ENCODE measurements around the gene CLCN2. TPM values are rescaled to one million over a fixed set of nuclear protein-coding genes. Genes with fewer than 3 reads are reported as not detected.

The CLCN2 gene
- total RNA-seq, 4 donors from 2014 or later: 1.8 to 3.4 (median 2.7) TPM

DNA sequence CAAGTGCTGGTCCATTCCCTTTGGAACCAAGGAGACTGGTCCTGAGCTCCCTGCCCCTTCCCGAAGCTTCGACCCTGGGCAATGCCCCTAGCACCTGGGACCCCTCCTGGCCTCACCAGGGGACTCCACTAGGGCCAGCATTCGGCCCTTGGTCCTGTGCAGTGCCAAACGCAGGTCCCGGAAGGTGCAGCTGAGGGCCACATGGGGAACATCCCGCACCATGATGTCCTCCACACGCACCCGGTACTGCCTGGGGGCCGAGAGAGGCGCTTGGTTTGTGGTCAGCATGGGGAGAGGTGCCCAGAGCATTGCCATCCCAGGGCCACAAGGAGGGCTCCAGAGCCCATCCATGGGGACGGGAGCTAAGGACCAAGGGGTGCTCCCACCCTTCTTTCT, 7.9 kb downstream of the CLCN2 start:
- DNase-seq (ENCODE audit: extremely low spot score): no peak
- peaks cover 0 to 26% (median 8%) of the 10 kb centered on the region in 4 donors for H3K4me1 ChIP-seq
- peaks cover 0 to 52% (median 17%) of the 10 kb centered on the region in 4 donors for H3K36me3 ChIP-seq
- intact Hi-C loops (cut with DNase I): no loop called here
- no peak overlapping the region for H3K4me3 ChIP-seq
- WGBS: 89% methylated on average over 7 of the region's 11 CpGs
- no peak overlapping the region for H3K27ac ChIP-seq (replicated peaks in 1 of 4)
- H3K9me3 ChIP-seq: no peaks in the 10 kb centered on the region
- no peaks in the 10 kb centered on the region for H3K27me3 ChIP-seq
- TF ChIP-seq POLR2A (IDR thresholded peaks at IDR 0.05; ENCODE audit: low read depth): no peak
- no peak for TF ChIP-seq EP300 (IDR thresholded peaks at IDR 0.05)

DNA sequence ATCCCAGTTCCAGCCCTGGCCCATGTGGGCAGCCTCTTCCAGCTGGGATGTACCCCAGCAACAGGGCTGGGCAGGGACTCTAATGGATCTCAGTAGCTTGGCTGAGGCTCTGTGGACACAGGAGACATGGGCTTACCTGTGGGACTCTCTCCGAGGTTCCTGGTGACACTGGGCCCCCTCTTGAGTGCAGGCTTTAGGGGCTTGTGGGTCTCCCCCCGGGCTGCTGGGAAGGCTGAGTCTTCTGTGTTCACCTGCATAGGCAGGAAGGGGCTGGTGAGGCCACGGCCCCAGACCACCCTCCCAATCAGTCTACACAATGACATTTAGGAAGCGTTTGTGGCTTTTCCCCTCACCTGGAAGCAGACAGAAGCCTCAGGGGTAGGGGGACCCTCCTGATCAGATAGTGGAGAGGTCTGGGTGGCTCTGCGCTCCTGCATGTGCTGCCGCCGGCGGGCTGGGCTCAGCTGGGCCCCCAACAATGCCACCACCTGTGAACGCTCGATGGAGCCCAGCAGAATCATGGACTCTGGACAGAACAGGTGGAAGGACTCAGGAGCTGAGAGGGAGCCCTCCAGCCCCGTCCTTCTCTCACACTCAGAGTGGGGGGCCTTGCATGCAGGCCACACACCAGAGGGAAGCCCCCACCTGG, 8.4 kb downstream of the CLCN2 start:
- TF ChIP-seq, protein P1, sequence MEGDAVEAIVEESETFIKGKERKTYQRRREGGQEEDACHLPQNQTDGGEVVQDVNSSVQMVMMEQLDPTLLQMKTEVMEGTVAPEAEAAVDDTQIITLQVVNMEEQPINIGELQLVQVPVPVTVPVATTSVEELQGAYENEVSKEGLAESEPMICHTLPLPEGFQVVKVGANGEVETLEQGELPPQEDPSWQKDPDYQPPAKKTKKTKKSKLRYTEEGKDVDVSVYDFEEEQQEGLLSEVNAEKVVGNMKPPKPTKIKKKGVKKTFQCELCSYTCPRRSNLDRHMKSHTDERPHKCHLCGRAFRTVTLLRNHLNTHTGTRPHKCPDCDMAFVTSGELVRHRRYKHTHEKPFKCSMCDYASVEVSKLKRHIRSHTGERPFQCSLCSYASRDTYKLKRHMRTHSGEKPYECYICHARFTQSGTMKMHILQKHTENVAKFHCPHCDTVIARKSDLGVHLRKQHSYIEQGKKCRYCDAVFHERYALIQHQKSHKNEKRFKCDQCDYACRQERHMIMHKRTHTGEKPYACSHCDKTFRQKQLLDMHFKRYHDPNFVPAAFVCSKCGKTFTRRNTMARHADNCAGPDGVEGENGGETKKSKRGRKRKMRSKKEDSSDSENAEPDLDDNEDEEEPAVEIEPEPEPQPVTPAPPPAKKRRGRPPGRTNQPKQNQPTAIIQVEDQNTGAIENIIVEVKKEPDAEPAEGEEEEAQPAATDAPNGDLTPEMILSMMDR (IDR thresholded peaks at IDR 0.05): no peak
- no peak for TF ChIP-seq POLR2A (IDR thresholded peaks at IDR 0.05; ENCODE audit: low read depth)
- 67% methylated on average over 3 of the region's 11 CpGs for WGBS
- Histone ChIP-seq H3K9me3 (no peaks in the 10 kb centered on the region), H3K36me3 (peaks cover 0 to 47% (median 16%) of the 10 kb centered on the region in 4 donors), H3K4me3 (no peak overlapping the region), H3K27me3 (no peaks in the 10 kb centered on the region), H3K27ac (replicated peaks in 1 of 4) (no peak overlapping the region), H3K4me1 (peaks cover 0 to 26% (median 8%) of the 10 kb centered on the region in 4 donors)
- no peak for DNase-seq (ENCODE audit: extremely low spot score)
- intact Hi-C loops (cut with DNase I): no loop called here

DNA sequence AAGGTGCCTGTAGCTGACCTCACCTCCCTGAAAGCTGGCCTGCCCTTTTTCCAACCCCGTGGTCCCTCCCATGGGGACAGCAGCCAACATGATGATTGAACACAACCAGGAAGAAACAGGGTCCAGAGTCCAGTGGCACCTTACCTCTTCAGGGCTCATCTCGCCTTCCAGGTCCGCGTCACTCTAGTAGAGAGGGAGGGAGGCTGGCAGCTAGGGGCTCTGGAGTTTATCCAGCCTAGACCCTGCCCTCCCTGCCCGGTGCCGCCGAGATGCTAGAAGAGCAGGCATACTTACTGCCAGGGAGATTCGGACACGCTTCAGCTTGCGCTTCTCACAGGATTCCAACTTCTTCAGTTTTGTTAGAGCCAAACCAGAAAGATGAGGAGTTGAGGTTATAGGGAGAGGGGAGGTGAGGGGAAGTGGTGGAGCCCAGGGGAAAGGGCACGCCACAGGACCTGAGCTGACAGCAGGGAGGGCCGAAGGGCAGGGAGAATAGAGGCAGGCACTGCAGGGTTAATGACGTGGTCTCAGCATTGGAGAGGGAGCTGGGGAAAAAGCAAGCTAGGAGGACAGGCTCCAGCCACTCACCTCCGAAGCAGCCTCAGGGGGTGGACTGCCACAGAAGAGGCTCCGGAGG, 9.1 kb downstream of the CLCN2 start:
- 84% methylated on average over 10 of the region's 15 CpGs for WGBS
- H3K9me3 ChIP-seq: no peaks in the 10 kb centered on the region
- no peak overlapping the region for H3K27ac ChIP-seq (replicated peaks in 1 of 4)
- H3K4me1 ChIP-seq: peaks cover 0 to 26% (median 10%) of the 10 kb centered on the region in 4 donors
- no peaks in the 10 kb centered on the region for H3K27me3 ChIP-seq
- no peak overlapping the region for H3K4me3 ChIP-seq
- intact Hi-C loops (cut with DNase I): no loop called here
- no peak for DNase-seq (ENCODE audit: extremely low spot score)
- TF ChIP-seq POLR2A (IDR thresholded peaks at IDR 0.05; ENCODE audit: low read depth): no peak
- TF ChIP-seq EP300 (IDR thresholded peaks at IDR 0.05): no peak
- peaks cover 0 to 42% (median 12%) of the 10 kb centered on the region in 4 donors for H3K36me3 ChIP-seq

DNA sequence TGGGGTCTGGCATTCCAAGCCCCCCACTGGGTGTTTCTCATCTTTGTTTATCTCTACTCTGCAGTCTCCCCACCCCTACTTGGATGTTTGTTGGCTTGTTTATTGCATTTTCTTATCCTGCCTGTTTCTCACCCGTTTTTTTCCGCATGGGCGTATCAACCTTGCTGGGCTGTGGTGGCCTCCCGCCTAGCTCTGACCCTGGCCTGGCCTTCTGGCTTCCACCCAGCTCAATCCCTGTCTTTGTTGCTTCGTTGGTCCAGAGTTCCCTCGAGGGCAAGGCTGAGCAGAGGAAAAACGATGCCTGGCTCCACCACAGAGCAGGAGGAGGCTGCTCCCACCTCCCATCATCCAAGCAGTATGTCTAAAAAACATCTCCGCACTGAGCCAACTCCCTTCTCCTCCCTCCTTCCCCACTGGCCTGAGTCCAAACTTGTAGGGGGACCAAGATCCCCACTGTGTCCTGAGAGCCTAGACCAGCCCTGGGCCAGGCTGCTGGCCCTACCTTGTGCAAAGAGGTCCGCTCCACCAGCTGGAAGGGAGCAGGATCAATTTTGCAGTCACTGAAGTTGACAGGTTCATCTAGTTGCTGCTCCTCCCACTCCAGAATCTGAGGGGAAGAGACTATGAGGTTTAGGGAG, 9.8 kb downstream of the CLCN2 start:
- peaks cover 0 to 41% (median 11%) of the 10 kb centered on the region in 4 donors for H3K36me3 ChIP-seq
- peaks cover 0 to 26% (median 10%) of the 10 kb centered on the region in 4 donors for H3K4me1 ChIP-seq
- 59% methylated on average over 9 of the region's 9 CpGs for WGBS
- no peak for DNase-seq (ENCODE audit: extremely low spot score)
- H3K27ac ChIP-seq (replicated peaks in 1 of 4): no peak overlapping the region
- H3K27me3 ChIP-seq: no peaks in the 10 kb centered on the region
- intact Hi-C loops (cut with DNase I): no loop called here
- H3K9me3 ChIP-seq: no peaks in the 10 kb centered on the region
- H3K4me3 ChIP-seq: no peak overlapping the region
- TF ChIP-seq POLR2A (IDR thresholded peaks at IDR 0.05; ENCODE audit: low read depth): no peak
- no peak for TF ChIP-seq EP300 (IDR thresholded peaks at IDR 0.05)
- TF ChIP-seq POLR2AphosphoS5 (IDR thresholded peaks at IDR 0.05): no peak

DNA sequence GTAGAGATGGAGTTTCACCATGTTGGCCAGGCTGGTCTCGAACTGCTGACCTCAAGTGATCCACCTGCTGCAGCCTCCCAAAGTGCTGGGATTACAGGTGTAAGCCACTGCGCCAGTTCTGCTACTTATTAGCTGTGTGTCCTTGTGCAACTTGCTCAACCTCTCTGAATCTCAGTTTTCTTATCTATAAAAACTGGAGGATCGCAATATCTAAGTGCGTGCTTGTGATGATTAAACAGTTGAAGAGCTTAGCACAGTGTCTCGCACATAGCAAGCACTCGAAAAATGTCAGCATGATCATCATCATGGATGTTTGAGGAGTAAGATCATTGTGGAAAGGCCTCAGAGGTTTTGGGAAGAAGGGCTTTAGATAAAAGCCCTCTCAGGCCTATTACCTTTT, 10.8 kb downstream of the CLCN2 start:
- Histone ChIP-seq H3K4me3 (no peak overlapping the region), H3K4me1 (peaks cover 0 to 30% (median 14%) of the 10 kb centered on the region in 4 donors), H3K9me3 (no peaks in the 10 kb centered on the region), H3K27me3 (no peaks in the 10 kb centered on the region), H3K36me3 (peaks cover 0 to 36% (median 10%) of the 10 kb centered on the region in 4 donors), H3K27ac (replicated peaks in 1 of 4) (no peak overlapping the region)
- WGBS: 91% methylated on average over 6 of the region's 6 CpGs
- TF ChIP-seq, protein P1 (IDR thresholded peaks at IDR 0.05): no peak
- TF ChIP-seq POLR2A (IDR thresholded peaks at IDR 0.05; ENCODE audit: low read depth) (no peak), EP300 (IDR thresholded peaks at IDR 0.05) (no peak), POLR2AphosphoS5 (IDR thresholded peaks at IDR 0.05) (no peak)
- no peak for DNase-seq (ENCODE audit: extremely low spot score)
- intact Hi-C loops (cut with DNase I): no loop called here

All from esophagus muscularis mucosa (tissue), 4 donors.